Fibroblast of lung (primary cell): ENCODE data around the gene SHANK3. TPM values are rescaled to one million over a fixed set of nuclear protein-coding genes. Genes with fewer than 3 reads are reported as not detected.
A peak's percentile ranks its signal among the peaks of the same experiment; 100 is the strongest.
"Not testable (repeated sequence)": the region's sequence is repeated elsewhere in the genome, so short reads cannot be mapped to it uniquely, and the experiment has no call there.

ENCODE experiments used
- DNase-seq, 2 donors: peaks; one replicate each; pipeline versions ENCODE4 v3.0.0 to v3.0.0-alpha.2; 2010; ENCODE audit warnings: low read depth in 2 of 2
- H2AFZ ChIP-seq: 2 replicates; pipeline ENCODE4 v1.5.1; 2012; ENCODE audit warnings: low read length, control low read depth, inconsistent platforms
- H3K27ac ChIP-seq: 2 replicates; pipeline ENCODE4 v1.5.1; 2011; ENCODE audit warnings: low read length, control low read depth; ENCODE audit not compliant: insufficient read depth
- H3K27me3 ChIP-seq: 2 replicates; pipeline ENCODE4 v1.5.1; 2011; ENCODE audit warnings: mild to moderate bottlenecking, low read length; ENCODE audit not compliant: control insufficient read depth, insufficient read depth
- H3K36me3 ChIP-seq: 2 replicates; pipeline ENCODE4 v1.5.1; 2011; ENCODE audit warnings: low read length; ENCODE audit not compliant: control insufficient read depth, insufficient read depth
- H3K4me1 ChIP-seq: 2 replicates; pipeline ENCODE4 v1.5.1; 2011; ENCODE audit warnings: low read length; ENCODE audit not compliant: control insufficient read depth, insufficient read depth; ENCODE audit errors: extremely low read depth
- H3K4me2 ChIP-seq: 2 replicates; pipeline ENCODE4 v1.5.1; 2011; ENCODE audit warnings: low read length, control low read depth; ENCODE audit not compliant: insufficient read depth; ENCODE audit errors: extremely low read depth
- H3K4me3 ChIP-seq, 4 experiments: fragments of 200-600 bp in 1 of 4; sonication (generic) in 1 of 4; replicated peaks in 1 of 4; 2 replicates each; pipeline ENCODE4 v1.5.1; 2011 to 2016; ENCODE audit warnings: low read length in 4 of 4, low read depth in 3 of 4, mild to moderate bottlenecking in 3 of 4, control low read depth in 2 of 4, inconsistent platforms in 1 of 4, mixed read lengths in 1 of 4; ENCODE audit not compliant: insufficient read depth in 1 of 4; ENCODE audit errors: control extremely low read depth in 1 of 4
- H3K79me2 ChIP-seq: 2 replicates; pipeline ENCODE4 v1.5.1; 2012; ENCODE audit warnings: mild to moderate bottlenecking, low read length, inconsistent platforms; ENCODE audit not compliant: control insufficient read depth, insufficient read depth
- H3K9ac ChIP-seq: 2 replicates; pipeline ENCODE4 v1.5.1; 2011; ENCODE audit warnings: mild to moderate bottlenecking, low read length, control low read depth; ENCODE audit not compliant: insufficient read depth
- H3K9me3 ChIP-seq: 2 replicates; pipeline ENCODE4 v1.5.1; 2012; ENCODE audit warnings: low read depth, low read length; ENCODE audit not compliant: control insufficient read depth, insufficient read depth
- H4K20me1 ChIP-seq: 2 replicates; pipeline ENCODE4 v1.5.1; 2011; ENCODE audit warnings: low read length; ENCODE audit not compliant: control insufficient read depth, insufficient read depth; ENCODE audit errors: extremely low read depth
- CTCF ChIP-seq, 2 donors: IDR thresholded peaks in 1 of 2; conservative IDR thresholded peaks in 1 of 2; 1 replicate in 1 of 2; 2 replicates in 1 of 2; pipeline ENCODE4 v1.5.1; 2011 to 2012; ENCODE audit warnings: low read length in 2 of 2, control low read depth in 1 of 2, inconsistent platforms in 1 of 2, low read depth in 1 of 2, mild to moderate bottlenecking in 1 of 2
- EZH2 ChIP-seq: IDR thresholded peaks from 2 replicates; pipeline ENCODE4 v1.5.1; 2012; ENCODE audit warnings: low read length, control low read depth, mild to moderate bottlenecking; ENCODE audit errors: missing control alignments
- polyA plus RNA-seq, 2 donors: library from polyadenylated mRNA; depleted of rRNA in 1 of 2; stranded (reverse) in 1 of 2; unstranded in 1 of 2; fragments of >200 nt; gene quantifications; 2 replicates each; pipeline ENCODE4 v1.2.1, GENCODE V29; 2011 to 2012; ENCODE audit warnings: missing spikeins in 1 of 2
- total RNA-seq: library from RNA; depleted of rRNA; stranded (reverse); fragments of >200 nt; gene quantifications from 2 replicates; pipeline ENCODE4 v1.2.1, GENCODE V29; 2014

Gene SHANK3
- total and polyA plus RNA-seq, 2 donors (not counting 1 experiment from before 2014, with no cell fraction given) = 0.17 to 0.33 TPM

GRCh38 chr22:50657925-50658324 lies 14.7 kb upstream of the SHANK3 start:
- peak in 1 of 2 donors; percentile 41 for DNase-seq
- H3K9ac ChIP-seq = no peak overlapping the region
- no peaks in the 10 kb centered on the region for H3K27me3 ChIP-seq
- H3K4me3 ChIP-seq = no peak overlapping the region
- H3K4me2 ChIP-seq = no peak overlapping the region
- peaks cover 4% of the 10 kb centered on the region for H3K4me1 ChIP-seq
- H3K79me2 ChIP-seq = no peaks in the 10 kb centered on the region
- H3K36me3 ChIP-seq = no peaks in the 10 kb centered on the region
- H4K20me1 ChIP-seq = no peaks in the 10 kb centered on the region
- no peaks in the 10 kb centered on the region for H3K9me3 ChIP-seq
- H2AFZ ChIP-seq = no peak overlapping the region
- TF ChIP-seq EZH2 (no peak), CTCF (conservative IDR thresholded peaks at IDR 0.05 in 1 of 2, IDR thresholded peaks at IDR 0.05 in 1 of 2; ENCODE audit: low read depth in 1 of 2, low read length in 2 of 2) (no peak)
- H3K27ac ChIP-seq = no peak overlapping the region

GRCh38 chr22:50659711-50660110 lies 12.9 kb upstream of the SHANK3 start:
- H3K9me3 ChIP-seq, H3K79me2 ChIP-seq, H3K4me3 ChIP-seq, H3K9ac ChIP-seq, H3K36me3 ChIP-seq, H4K20me1 ChIP-seq, H3K4me2 ChIP-seq, H3K27ac ChIP-seq, H3K27me3 ChIP-seq, H2AFZ ChIP-seq, H3K4me1 ChIP-seq, DNase-seq: not testable (repeated sequence)

- Histone ChIP-seq H3K4me1 (peaks cover 4% of the 10 kb centered on the region), H3K27me3 (no peaks in the 10 kb centered on the region), H3K36me3 (no peaks in the 10 kb centered on the region), H3K4me3 (no peak overlapping the region), H3K79me2 (no peaks in the 10 kb centered on the region), H3K9me3 (no peaks in the 10 kb centered on the region), H3K9ac (no peak overlapping the region), H2AFZ (no peak overlapping the region), H3K27ac (no peak overlapping the region), H3K4me2 (no peak overlapping the region), H4K20me1 (no peaks in the 10 kb centered on the region)
- no peak for TF ChIP-seq EZH2
- TF ChIP-seq CTCF (conservative IDR thresholded peaks at IDR 0.05 in 1 of 2, IDR thresholded peaks at IDR 0.05 in 1 of 2; ENCODE audit: low read depth in 1 of 2, low read length in 2 of 2) = no peak
- no peak for DNase-seq
Measured at GRCh38 chr22:50660306-50660705, 12.3 kb upstream of the SHANK3 start.

- TF ChIP-seq CTCF (conservative IDR thresholded peaks at IDR 0.05 in 1 of 2, IDR thresholded peaks at IDR 0.05 in 1 of 2; ENCODE audit: low read depth in 1 of 2, low read length in 2 of 2) (no peak), EZH2 (no peak)
- H2AFZ ChIP-seq = no peak overlapping the region
Measured at GRCh38 chr22:50665212-50665611, 7.4 kb upstream of the SHANK3 start.

More at GRCh38 chr22:50665212-50665611, 7.4 kb upstream of the SHANK3 start:
- H4K20me1 ChIP-seq = no peaks in the 10 kb centered on the region
- no peak overlapping the region for H3K27ac ChIP-seq
- H3K4me3 ChIP-seq = no peak overlapping the region
- no peak overlapping the region for H3K9ac ChIP-seq
- DNase-seq = no peak
- no peaks in the 10 kb centered on the region for H3K36me3 ChIP-seq
- no peaks in the 10 kb centered on the region for H3K4me1 ChIP-seq
- no peaks in the 10 kb centered on the region for H3K27me3 ChIP-seq
- no peaks in the 10 kb centered on the region for H3K9me3 ChIP-seq
- no peak overlapping the region for H3K4me2 ChIP-seq
- H3K79me2 ChIP-seq = no peaks in the 10 kb centered on the region
